Measurements from ENCODE around the gene PADI4. TPM values are rescaled to one million over a fixed set of nuclear protein-coding genes. Genes with fewer than 3 reads are reported as not detected.

PADI4 gene
- total RNA-seq, 1 experiment from 2014 or later, result 0.26 TPM

GRCh38 chr1:17260264-17260663, 47.7 kb upstream of the PADI4 start:
- no peak for TF ChIP-seq ZSCAN18 (CRISPR knock-in tag; IDR thresholded peaks at IDR 0.05)
- no peak for TF ChIP-seq SMAD4 (CRISPR knock-in tag; IDR thresholded peaks at IDR 0.05)
- no peak for TF ChIP-seq SP1 (CRISPR knock-in tag; conservative IDR thresholded peaks at IDR 0.05)
- TF ChIP-seq NFE2L1 (CRISPR knock-in tag; IDR thresholded peaks at IDR 0.05), result no peak
- TF ChIP-seq E2F5 (CRISPR knock-in tag; IDR thresholded peaks at IDR 0.05), result no peak
- no peak for TF ChIP-seq ZBTB43 (CRISPR knock-in tag; IDR thresholded peaks at IDR 0.05)
- TF ChIP-seq KAT7 (CRISPR knock-in tag; IDR thresholded peaks at IDR 0.05; ENCODE audit: borderline replicate concordance), result no peak
- TF ChIP-seq ZNF532 (CRISPR knock-in tag; IDR thresholded peaks at IDR 0.05; ENCODE audit: borderline replicate concordance), result no peak
- Mint-ChIP-seq H3K27me3 (ENCODE audit: low read depth) (no peaks in the 10 kb centered on the region), H3K4me1 (no peaks in the 10 kb centered on the region), H3K4me3 (no peak overlapping the region), H3K9me3 (peaks cover 14% of the 10 kb centered on the region), H3K36me3 (no peaks in the 10 kb centered on the region), H3K27ac (no peak overlapping the region)
- ATAC-seq (no peak), DNase-seq (ENCODE audit: low spot score) (no peak)
- CTCF ChIA-PET, result interaction anchor here (1.0 kb wide), 1 partner anchor 13 kb away, joined by 3 read pairs; no protein-coding TSS in a partner anchor
- POLR2A ChIA-PET, result interaction anchor here (0.7 kb wide), 1 partner anchor 204 kb away, joined by 3 read pairs; no protein-coding TSS in a partner anchor

- DNase-seq (ENCODE audit: low spot score), result no peak
- no peak for ATAC-seq
- POLR2A ChIA-PET, result no interaction called here
- no peaks in the 10 kb centered on the region for H3K4me1 Mint-ChIP-seq
- H3K27ac Mint-ChIP-seq, result no peak overlapping the region
- no peaks in the 10 kb centered on the region for H3K36me3 Mint-ChIP-seq
- peaks cover 14% of the 10 kb centered on the region for H3K9me3 Mint-ChIP-seq
- H3K27me3 Mint-ChIP-seq (ENCODE audit: low read depth), result no peaks in the 10 kb centered on the region
- CTCF ChIA-PET, result interaction anchor here (1.4 kb wide), 1 partner anchor 136 kb away, joined by 3 read pairs; no protein-coding TSS in a partner anchor
- no peak overlapping the region for H3K4me3 Mint-ChIP-seq
- no peak for TF ChIP-seq CTCF (IDR thresholded peaks at IDR 0.05)
- TF ChIP-seq PRRX2 (CRISPR knock-in tag; IDR thresholded peaks at IDR 0.05), result no peak
- no peak for TF ChIP-seq E2F5 (CRISPR knock-in tag; IDR thresholded peaks at IDR 0.05)
- TF ChIP-seq ELF4 (CRISPR knock-in tag; IDR thresholded peaks at IDR 0.05; ENCODE audit: low read depth), result no peak
- no peak for TF ChIP-seq OVOL2 (CRISPR knock-in tag; IDR thresholded peaks at IDR 0.05; ENCODE audit: borderline replicate concordance)
- TF ChIP-seq TCF7 (CRISPR knock-in tag; IDR thresholded peaks at IDR 0.05; ENCODE audit: low read depth), result no peak
- no peak for TF ChIP-seq NFATC4 (CRISPR knock-in tag; IDR thresholded peaks at IDR 0.05)
- no peak for TF ChIP-seq MAX (CRISPR knock-in tag; IDR thresholded peaks at IDR 0.05)
- no peak for TF ChIP-seq GABPB1 (CRISPR knock-in tag; IDR thresholded peaks at IDR 0.05)
- TF ChIP-seq JUN (CRISPR knock-in tag; IDR thresholded peaks at IDR 0.05), result no peak
- TF ChIP-seq TEAD1 (CRISPR knock-in tag; IDR thresholded peaks at IDR 0.05), result no peak
- TF ChIP-seq ZNF263 (CRISPR knock-in tag; IDR thresholded peaks at IDR 0.05; ENCODE audit: low read depth), result no peak
- TF ChIP-seq GTF2I (CRISPR knock-in tag; conservative IDR thresholded peaks at IDR 0.05), result no peak
- no peak for TF ChIP-seq ZNF532 (CRISPR knock-in tag; IDR thresholded peaks at IDR 0.05; ENCODE audit: borderline replicate concordance)
Measured at GRCh38 chr1:17260738-17261137, 47.3 kb upstream of the PADI4 start.
